Spleen (tissue), 7 donors: Measurements from ENCODE around the gene PHF21A.

ENCODE experiments used
- CTCF ChIP-seq, 11 experiments: fragments of 200-600 bp in 7 of 11; fragments of 450-650 bp in 4 of 11; sonication (generic) in 4 of 11; IDR thresholded peaks in 8 of 11; conservative IDR thresholded peaks in 3 of 11; 1 replicate in 7 of 11; 2 replicates in 4 of 11; pipeline versions ENCODE4 v1.4.0 to v1.8.0; 2016 to 2021; ENCODE audit warnings: antibody characterized with exemption in 11 of 11, inconsistent platforms in 4 of 11, mild to moderate bottlenecking in 1 of 11
- POLR2A ChIP-seq, 3 donors: fragments of 450-650 bp; IDR thresholded peaks; one replicate each; pipeline ENCODE4 v1.5.1; 2017; ENCODE audit warnings: antibody characterized with exemption in 3 of 3, mild to moderate bottlenecking in 1 of 3
- POLR2AphosphoS5 ChIP-seq, 3 donors: sonication (generic); formaldehyde crosslinking; IDR thresholded peaks; one replicate each; pipeline ENCODE4 v1.5.1; 2017; ENCODE audit warnings: antibody characterized with exemption in 3 of 3
- donor health status: DM: no; HTN: no; CAD: no; lungs with moderate emphysema.
- donor health status: DM: no; HTN: no; CAD: no.
- donor health status: DM: no; HTN: no; CAD: no.

DNA sequence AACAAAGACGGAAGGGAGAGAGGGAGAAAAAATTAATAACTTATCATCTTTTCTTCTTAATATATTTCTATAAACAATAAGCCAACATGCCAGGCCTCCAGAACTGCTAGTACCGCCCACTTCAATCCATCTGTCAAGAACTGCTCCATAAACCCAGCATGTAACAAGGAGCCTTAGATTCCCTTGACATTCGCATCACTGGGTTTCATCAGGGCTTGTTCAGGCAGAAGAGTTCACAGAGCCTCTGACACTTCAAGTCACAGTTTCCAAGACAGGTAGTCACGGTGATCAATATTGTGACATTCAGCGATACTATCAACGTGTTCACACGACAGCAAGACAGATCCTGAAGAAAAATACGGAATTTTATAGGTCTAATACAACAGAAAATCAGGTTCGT is 137.1 kb downstream of the PHF21A start:
- TF ChIP-seq CTCF (IDR thresholded peaks at IDR 0.05 in 8 of 11, conservative IDR thresholded peaks at IDR 0.05 in 3 of 11) (no peak), POLR2A (IDR thresholded peaks at IDR 0.05) (no peak), POLR2AphosphoS5 (IDR thresholded peaks at IDR 0.05) (no peak)
